Stimulated activated CD8-positive, alpha-beta memory T cell treated with anti-CD3 and anti-CD28 coated beads, Interleukin-2, amount 100 ng/mL, for 48 hours (primary cell): ENCODE results near the gene IZUMO4.

Experiments used
- DNase-seq, 2 donors: peaks; one replicate each; pipeline ENCODE4 v3.0.0-alpha.2; 2020; ENCODE audit warnings: low read depth in 2 of 2

IZUMO4 gene

DNA sequence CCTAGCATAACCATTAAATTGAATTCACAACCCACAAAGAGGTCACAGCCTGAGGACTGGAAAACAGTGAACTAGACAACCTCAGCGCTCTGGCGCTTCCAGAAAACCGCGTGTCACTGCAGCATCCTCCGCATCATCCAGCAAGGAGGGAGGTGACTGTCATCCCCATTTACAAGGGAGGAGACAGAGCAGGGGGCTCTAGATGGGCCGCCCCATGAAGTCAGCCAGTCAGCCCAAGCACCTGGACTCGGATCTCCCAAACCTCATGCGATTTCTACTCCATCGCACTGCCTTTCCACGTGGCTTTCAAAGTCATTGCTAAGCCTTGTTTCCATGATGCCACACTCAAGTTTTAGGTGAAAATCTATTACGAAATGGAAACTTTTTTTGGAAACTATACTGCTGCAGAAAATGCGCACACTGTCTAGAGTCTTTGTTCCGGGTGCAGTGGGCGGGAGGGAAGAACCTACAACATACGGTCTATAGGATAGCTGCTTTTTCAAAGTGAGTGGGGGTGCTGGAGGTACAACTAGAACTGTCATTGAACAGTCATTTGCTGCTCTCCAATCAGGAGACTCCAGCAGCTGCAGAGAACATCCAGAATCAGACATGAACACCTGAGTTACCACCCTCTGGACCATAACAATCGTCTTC is 51.9 kb downstream of the IZUMO4 start:
- no peak for DNase-seq
